Nephron (organoid): ENCODE measurements around the gene COL27A1.
A peak's percentile ranks its signal among the peaks of the same experiment; 100 is the strongest.

Experiments
- H3K27ac Mint-ChIP-seq, 3 experiments: 2 replicates each; pipeline ENCODE4 v1.8.0; 2020; ENCODE audit warnings: mixed read lengths in 3 of 3, mild to moderate bottlenecking in 2 of 3, moderate library complexity in 1 of 3
- H3K27me3 Mint-ChIP-seq: 2 replicates; pipeline ENCODE4 v1.8.0; 2021; ENCODE audit warnings: low read depth, mild to moderate bottlenecking, moderate library complexity, mixed read lengths
- H3K36me3 Mint-ChIP-seq: 2 replicates; pipeline ENCODE4 v1.8.0; 2020; ENCODE audit warnings: low read depth, mixed read lengths
- H3K4me1 Mint-ChIP-seq: 2 replicates; pipeline ENCODE4 v1.8.0; 2020; ENCODE audit warnings: mixed read lengths
- H3K4me3 Mint-ChIP-seq, 3 experiments: 2 replicates each; pipeline ENCODE4 v1.8.0; 2020; ENCODE audit warnings: mild to moderate bottlenecking in 3 of 3, mixed read lengths in 3 of 3, moderate library complexity in 2 of 3
- H3K9me3 Mint-ChIP-seq: 2 replicates; pipeline ENCODE4 v1.8.0; 2020; ENCODE audit warnings: mixed read lengths
- CTCF ChIP-seq, 3 experiments: fragments of 200-600 bp; sonication (generic); IDR thresholded peaks; one replicate each; pipeline ENCODE4 v1.5.0; 2021; ENCODE audit warnings: antibody characterized with exemption in 3 of 3; ENCODE audit not compliant: unreplicated experiment in 3 of 3

The COL27A1 gene

GRCh38 chr9:114238472-114238871, 83.1 kb downstream of the COL27A1 start:
- TF ChIP-seq CTCF (IDR thresholded peaks at IDR 0.05; ENCODE audit: unreplicated experiment in 3 of 3), result no peak
- no peaks in the 10 kb centered on the region for H3K9me3 Mint-ChIP-seq
- peaks cover 11% of the 10 kb centered on the region for H3K27me3 Mint-ChIP-seq
- H3K4me3 Mint-ChIP-seq, result peak overlapping the region in 1 of 3 experiments; percentile 28
- peak overlapping the region; percentile 64 to 79 (median 78) for H3K27ac Mint-ChIP-seq
- peaks cover 24% of the 10 kb centered on the region for H3K36me3 Mint-ChIP-seq
- H3K4me1 Mint-ChIP-seq, result peaks cover 55% of the 10 kb centered on the region

- Mint-ChIP-seq H3K27ac (peak overlapping the region; percentile 64 to 79 (median 78)), H3K4me3 (no peak overlapping the region), H3K27me3 (peaks cover 11% of the 10 kb centered on the region), H3K4me1 (peaks cover 48% of the 10 kb centered on the region), H3K36me3 (peaks cover 24% of the 10 kb centered on the region), H3K9me3 (no peaks in the 10 kb centered on the region)
- peak; percentile 28 to 42 (median 35) for TF ChIP-seq CTCF (IDR thresholded peaks at IDR 0.05; ENCODE audit: unreplicated experiment in 3 of 3)
Measured at GRCh38 chr9:114238891-114239875, 83.8 kb downstream of the COL27A1 start.

- Mint-ChIP-seq H3K27me3 (peaks cover 11% of the 10 kb centered on the region), H3K4me3 (no peak overlapping the region), H3K9me3 (no peaks in the 10 kb centered on the region), H3K27ac (no peak overlapping the region), H3K4me1 (peaks cover 40% of the 10 kb centered on the region), H3K36me3 (peaks cover 24% of the 10 kb centered on the region)
- TF ChIP-seq CTCF (IDR thresholded peaks at IDR 0.05; ENCODE audit: unreplicated experiment in 3 of 3), result no peak
Measured at GRCh38 chr9:114240216-114240615, 84.9 kb downstream of the COL27A1 start.

- H3K9me3 Mint-ChIP-seq, result no peaks in the 10 kb centered on the region
- no peak for TF ChIP-seq CTCF (IDR thresholded peaks at IDR 0.05; ENCODE audit: unreplicated experiment in 3 of 3)
- no peak overlapping the region for H3K27ac Mint-ChIP-seq
- H3K4me1 Mint-ChIP-seq, result peaks cover 35% of the 10 kb centered on the region
- peaks cover 11% of the 10 kb centered on the region for H3K27me3 Mint-ChIP-seq
- no peak overlapping the region for H3K4me3 Mint-ChIP-seq
- H3K36me3 Mint-ChIP-seq, result peaks cover 25% of the 10 kb centered on the region
Measured at GRCh38 chr9:114240647-114241558, 85.6 kb downstream of the COL27A1 start.

- no peak for TF ChIP-seq CTCF (IDR thresholded peaks at IDR 0.05; ENCODE audit: unreplicated experiment in 3 of 3)
- Mint-ChIP-seq H3K9me3 (no peaks in the 10 kb centered on the region), H3K4me3 (no peak overlapping the region), H3K27me3 (peaks cover 5% of the 10 kb centered on the region), H3K27ac (no peak overlapping the region), H3K4me1 (peaks cover 38% of the 10 kb centered on the region), H3K36me3 (peaks cover 31% of the 10 kb centered on the region)
Measured at GRCh38 chr9:114242837-114243236, 87.5 kb downstream of the COL27A1 start.
